HEK293 (cell line): Measurements from ENCODE around the gene PDK4.
"Not testable (repeated sequence)": the region's sequence is repeated elsewhere in the genome, so short reads cannot be mapped to it uniquely, and the experiment has no call there.

Source experiments
- CTCF ChIA-PET: fragments of 350-600 bp; formaldehyde crosslinking; extraction: SDS; loops from one replicate; lab custom pipeline; 2021; ENCODE audit warnings: antibody characterized with exemption; lab: Yijun Ruan, JAX
- POLR2A ChIA-PET: fragments of 300-600 bp; formaldehyde crosslinking; extraction: SDS; loops from one replicate; lab custom pipeline; 2020; ENCODE audit warnings: antibody characterized with exemption, inconsistent platforms; lab: Yijun Ruan, JAX
- H3K27ac ChIP-seq: fragments of 200-500 bp; sonication (Bioruptor generic); 2 replicates; pipeline ENCODE4 v1.5.1; 2014; ENCODE audit warnings: low read depth, low read length, control low read depth, inconsistent platforms; ENCODE audit errors: extremely low read depth
- H3K36me3 ChIP-seq, 2 experiments: fragments of 200-500 bp in 1 of 2; sonication (Bioruptor generic) in 1 of 2; 1 replicate in 1 of 2; 2 replicates in 1 of 2; pipeline ENCODE4 v1.5.1; 2014 to 2017; ENCODE audit warnings: inconsistent platforms in 2 of 2, low read length in 2 of 2; ENCODE audit not compliant: control insufficient read depth in 2 of 2, insufficient read depth in 1 of 2
- H3K4me1 ChIP-seq: fragments of 200-500 bp; sonication (Bioruptor generic); 2 replicates; pipeline ENCODE4 v1.5.1; 2014; ENCODE audit warnings: mild to moderate bottlenecking, low read length, inconsistent platforms; ENCODE audit not compliant: control insufficient read depth, insufficient read depth
- H3K4me3 ChIP-seq: 2 replicates; pipeline ENCODE4 v1.5.1; 2011; ENCODE audit warnings: low read depth, mild to moderate bottlenecking, control low read depth, low read length, moderate library complexity
- H3K9me3 ChIP-seq: fragments of 200-500 bp; sonication (Bioruptor generic); 2 replicates; pipeline ENCODE4 v1.5.1; 2014; ENCODE audit warnings: low read depth, low read length, inconsistent platforms; ENCODE audit not compliant: control insufficient read depth, insufficient read depth
- ATF2 ChIP-seq: fragments of 450-650 bp; formaldehyde crosslinking; IDR thresholded peaks from 2 replicates; pipeline ENCODE4 v1.5.1; 2016; ENCODE audit warnings: missing biosample characterization, missing genetic modification characterization, low read depth
- EGR2 ChIP-seq: fragments of 450-650 bp; formaldehyde crosslinking; IDR thresholded peaks from 2 replicates; pipeline ENCODE4 v1.5.1; 2016; ENCODE audit warnings: low read depth, missing biosample characterization, missing genetic modification characterization
- ELK4 ChIP-seq: IDR thresholded peaks from 2 replicates; pipeline ENCODE4 v1.6.1; 2011; ENCODE audit warnings: mild to moderate bottlenecking, low read depth, low read length, borderline replicate concordance
- GLIS1 ChIP-seq: fragments of 450-650 bp; formaldehyde crosslinking; IDR thresholded peaks from 2 replicates; pipeline ENCODE4 v1.5.1; 2016; ENCODE audit warnings: missing biosample characterization, missing genetic modification characterization
- KLF10 ChIP-seq: fragments of 450-650 bp; IDR thresholded peaks from 2 replicates; pipeline ENCODE4 v1.5.1; 2018; ENCODE audit warnings: missing biosample characterization, mild to moderate bottlenecking, missing genetic modification characterization
- REPIN1 ChIP-seq: fragments of 450-650 bp; formaldehyde crosslinking; IDR thresholded peaks from 2 replicates; pipeline ENCODE4 v1.5.1; 2017; ENCODE audit warnings: missing biosample characterization, missing genetic modification characterization, low read depth
- SP2 ChIP-seq: fragments of 450-650 bp; formaldehyde crosslinking; IDR thresholded peaks from 2 replicates; pipeline ENCODE4 v1.5.1; 2016; ENCODE audit warnings: missing biosample characterization, missing genetic modification characterization
- TCF7L2 ChIP-seq: IDR thresholded peaks from 2 replicates; pipeline ENCODE4 v1.6.1; 2011; ENCODE audit warnings: low read depth, mild to moderate bottlenecking, inconsistent platforms, low read length, moderate library complexity, borderline replicate concordance
- ZFP3 ChIP-seq: fragments of 450-650 bp; formaldehyde crosslinking; IDR thresholded peaks from 2 replicates; pipeline ENCODE4 v1.5.1; 2016; ENCODE audit warnings: low read depth, missing biosample characterization, missing genetic modification characterization
- ZFP37 ChIP-seq: fragments of 450-650 bp; formaldehyde crosslinking; IDR thresholded peaks from 2 replicates; pipeline ENCODE4 v1.5.1; 2016; ENCODE audit warnings: missing biosample characterization, missing genetic modification characterization
- ZNF18 ChIP-seq: fragments of 450-650 bp; formaldehyde crosslinking; IDR thresholded peaks from 2 replicates; pipeline ENCODE4 v1.5.1; 2016; ENCODE audit warnings: missing biosample characterization, missing genetic modification characterization
- ZNF274 ChIP-seq, 2 experiments: fragments of 200-500 bp in 1 of 2; fragments of 450-650 bp in 1 of 2; sonication (Bioruptor generic) in 1 of 2; formaldehyde crosslinking in 1 of 2; IDR thresholded peaks; 2 replicates each; pipeline versions ENCODE4 v1.5.1 to v1.6.1; 2014 to 2016; ENCODE audit warnings: borderline replicate concordance in 1 of 2, inconsistent platforms in 1 of 2, low read length in 1 of 2, missing biosample characterization in 1 of 2, missing genetic modification characterization in 1 of 2
- ZNF311 ChIP-seq: fragments of 450-650 bp; formaldehyde crosslinking; IDR thresholded peaks from 2 replicates; pipeline ENCODE4 v1.5.1; 2017; ENCODE audit warnings: missing biosample characterization, missing genetic modification characterization, borderline replicate concordance
- ZNF335 ChIP-seq: fragments of 450-650 bp; formaldehyde crosslinking; conservative IDR thresholded peaks from 2 replicates; pipeline ENCODE4 v1.5.1; 2016; ENCODE audit warnings: missing biosample characterization, missing genetic modification characterization
- ZNF37A ChIP-seq: fragments of 450-650 bp; IDR thresholded peaks from 2 replicates; pipeline ENCODE4 v1.5.1; 2018; ENCODE audit warnings: missing biosample characterization, missing genetic modification characterization
- ZNF510 ChIP-seq: fragments of 450-650 bp; formaldehyde crosslinking; IDR thresholded peaks from 2 replicates; pipeline ENCODE4 v1.5.1; 2018; ENCODE audit warnings: mild to moderate bottlenecking, missing genetic modification characterization, missing biosample characterization; ENCODE audit not compliant: insufficient replicate concordance
- ZNF555 ChIP-seq: fragments of 450-650 bp; formaldehyde crosslinking; conservative IDR thresholded peaks from 2 replicates; pipeline ENCODE4 v1.5.1; 2017; ENCODE audit warnings: missing biosample characterization, mild to moderate bottlenecking, missing genetic modification characterization, inconsistent platforms
- ZNF621 ChIP-seq: fragments of 450-650 bp; formaldehyde crosslinking; IDR thresholded peaks from 2 replicates; pipeline ENCODE4 v1.5.1; 2017; ENCODE audit warnings: missing biosample characterization, missing genetic modification characterization
- ZNF623 ChIP-seq: fragments of 450-650 bp; formaldehyde crosslinking; IDR thresholded peaks from 2 replicates; pipeline ENCODE4 v1.5.1; 2016; ENCODE audit warnings: missing biosample characterization, missing genetic modification characterization
- ZNF624 ChIP-seq: fragments of 450-650 bp; formaldehyde crosslinking; IDR thresholded peaks from 2 replicates; pipeline ENCODE4 v1.5.1; 2017; ENCODE audit warnings: missing biosample characterization, missing genetic modification characterization
- ZNF747 ChIP-seq: fragments of 450-650 bp; formaldehyde crosslinking; IDR thresholded peaks from 2 replicates; pipeline ENCODE4 v1.5.1; 2016; ENCODE audit warnings: missing biosample characterization, missing genetic modification characterization
- ZNF791 ChIP-seq: fragments of 450-650 bp; formaldehyde crosslinking; IDR thresholded peaks from 2 replicates; pipeline ENCODE4 v1.5.1; 2016; ENCODE audit warnings: missing biosample characterization, missing genetic modification characterization
- ZNF830 ChIP-seq: fragments of 450-650 bp; IDR thresholded peaks from 2 replicates; pipeline ENCODE4 v1.5.0; 2018; ENCODE audit warnings: missing biosample characterization, missing genetic modification characterization, low read depth, mild to moderate bottlenecking, moderate library complexity
- ZSCAN23 ChIP-seq: fragments of 450-650 bp; formaldehyde crosslinking; IDR thresholded peaks from 2 replicates; pipeline ENCODE4 v1.5.1; 2016; ENCODE audit warnings: missing biosample characterization, missing genetic modification characterization
- TF ChIP-seq, protein P1 (sequence below): fragments of 450-650 bp; formaldehyde crosslinking; IDR thresholded peaks from 2 replicates; pipeline ENCODE4 v1.5.1; 2016; ENCODE audit warnings: missing biosample characterization, missing genetic modification characterization

The PDK4 gene

GRCh38 chr7:95556777-95557176 is 39.5 kb downstream of the PDK4 start:
- ChIA-PET CTCF (interaction anchor here (0.6 to 2.5 kb wide), 3 partner anchors 68 to 315 kb away, joined by 3 to 6 read pairs (median 4); no protein-coding TSS in a partner anchor), POLR2A (no interaction called here)
- no peak overlapping the region for H3K27ac ChIP-seq
- no peak overlapping the region for H3K4me3 ChIP-seq
- H3K36me3 ChIP-seq = no peaks in the 10 kb centered on the region
- no peaks in the 10 kb centered on the region for H3K9me3 ChIP-seq
- no peaks in the 10 kb centered on the region for H3K4me1 ChIP-seq
- TF ChIP-seq ZNF830 (tag by site-specific recombination) = no peak
- TF ChIP-seq ZNF510 (tag by site-specific recombination) = no peak
- no peak for TF ChIP-seq ELK4
- TF ChIP-seq ZNF624 (tag by site-specific recombination) = no peak
- no peak for TF ChIP-seq ZNF621 (tag by site-specific recombination)
- no peak for TF ChIP-seq ATF2 (tag by site-specific recombination)
- TF ChIP-seq ZNF791 (tag by site-specific recombination) = no peak
- TF ChIP-seq ZFP37 (tag by site-specific recombination) = no peak
- no peak for TF ChIP-seq REPIN1
- TF ChIP-seq, protein P1, sequence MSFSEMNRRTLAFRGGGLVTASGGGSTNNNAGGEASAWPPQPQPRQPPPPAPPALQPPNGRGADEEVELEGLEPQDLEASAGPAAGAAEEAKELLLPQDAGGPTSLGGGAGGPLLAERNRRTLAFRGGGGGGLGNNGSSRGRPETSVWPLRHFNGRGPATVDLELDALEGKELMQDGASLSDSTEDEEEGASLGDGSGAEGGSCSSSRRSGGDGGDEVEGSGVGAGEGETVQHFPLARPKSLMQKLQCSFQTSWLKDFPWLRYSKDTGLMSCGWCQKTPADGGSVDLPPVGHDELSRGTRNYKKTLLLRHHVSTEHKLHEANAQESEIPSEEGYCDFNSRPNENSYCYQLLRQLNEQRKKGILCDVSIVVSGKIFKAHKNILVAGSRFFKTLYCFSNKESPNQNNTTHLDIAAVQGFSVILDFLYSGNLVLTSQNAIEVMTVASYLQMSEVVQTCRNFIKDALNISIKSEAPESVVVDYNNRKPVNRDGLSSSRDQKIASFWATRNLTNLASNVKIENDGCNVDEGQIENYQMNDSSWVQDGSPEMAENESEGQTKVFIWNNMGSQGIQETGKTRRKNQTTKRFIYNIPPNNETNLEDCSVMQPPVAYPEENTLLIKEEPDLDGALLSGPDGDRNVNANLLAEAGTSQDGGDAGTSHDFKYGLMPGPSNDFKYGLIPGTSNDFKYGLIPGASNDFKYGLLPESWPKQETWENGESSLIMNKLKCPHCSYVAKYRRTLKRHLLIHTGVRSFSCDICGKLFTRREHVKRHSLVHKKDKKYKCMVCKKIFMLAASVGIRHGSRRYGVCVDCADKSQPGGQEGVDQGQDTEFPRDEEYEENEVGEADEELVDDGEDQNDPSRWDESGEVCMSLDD (tag by site-specific recombination) = no peak
- no peak for TF ChIP-seq ZSCAN23 (tag by site-specific recombination)

DNA sequence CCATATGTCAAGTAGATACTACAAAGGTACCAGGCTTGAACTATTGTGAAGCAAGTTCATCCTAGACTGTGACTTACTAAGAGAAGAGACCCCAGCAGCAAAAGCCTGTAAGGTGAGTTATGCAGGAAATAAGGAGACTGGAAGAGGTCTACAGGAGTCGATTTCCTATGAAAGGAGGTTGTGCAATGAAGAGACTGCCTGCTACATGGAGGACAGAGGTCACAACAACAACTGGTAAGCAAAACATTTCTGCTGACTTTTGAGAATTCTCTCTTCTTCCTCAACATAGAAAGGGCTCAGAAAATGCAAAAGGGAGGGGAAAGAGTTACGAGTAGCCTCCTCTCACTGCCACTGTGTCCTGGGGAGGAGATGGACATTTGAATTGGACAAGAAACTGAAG is 42.4 kb downstream of the PDK4 start:
- ChIA-PET CTCF (no interaction called here), POLR2A (no interaction called here)
- no peak overlapping the region for H3K27ac ChIP-seq

GRCh38 chr7:95552010-95552926 is 44.0 kb downstream of the PDK4 start:
- H3K4me1 ChIP-seq, H3K27ac ChIP-seq, POLR2A ChIA-PET, H3K36me3 ChIP-seq, H3K9me3 ChIP-seq, H3K4me3 ChIP-seq: not testable (repeated sequence)
- CTCF ChIA-PET = interaction anchor here (0.8 to 1.0 kb wide), 2 partner anchors 132 to 203 kb away, joined by 3 to 4 read pairs; no protein-coding TSS in a partner anchor

More for the DNA sequence above, 42.4 kb downstream of the PDK4 start:
- Histone ChIP-seq H3K4me1 (peaks cover 8% of the 10 kb centered on the region), H3K4me3 (no peak overlapping the region), H3K36me3 (no peaks in the 10 kb centered on the region), H3K9me3 (no peaks in the 10 kb centered on the region)
- TF ChIP-seq SP2 (tag by site-specific recombination) (no peak), ZFP3 (tag by site-specific recombination) (no peak), EGR2 (tag by site-specific recombination) (no peak), ZNF623 (tag by site-specific recombination) (no peak), ZNF335 (tag by site-specific recombination) (no peak), ZNF311 (tag by site-specific recombination) (no peak), GLIS1 (tag by site-specific recombination) (no peak), ZNF555 (no peak), TCF7L2 (no peak), ZNF18 (no peak), KLF10 (no peak), ZNF747 (tag by site-specific recombination) (no peak), ZNF37A (no peak), ZNF274 (IDR thresholded peaks at IDR 0.05; ENCODE audit: low read length) (no peak), ZNF274 (tag by site-specific recombination; IDR thresholded peaks at IDR 0.05; ENCODE audit: borderline replicate concordance) (no peak)
